PC-9 (cell line): Measurements from ENCODE around the gene ITGA3.

Experiments used
- CTCF ChIP-seq: fragments of 200-600 bp; sonication (generic); conservative IDR thresholded peaks from 2 replicates; pipeline ENCODE4 v1.6.1; 2017; ENCODE audit warnings: mixed run types, antibody characterized with exemption, mild to moderate bottlenecking, moderate library complexity
- EZH2 ChIP-seq: fragments of 200-600 bp; sonication (generic); IDR thresholded peaks from 2 replicates; pipeline ENCODE4 v1.8.0; 2017; ENCODE audit warnings: antibody characterized with exemption, low read depth

- TF ChIP-seq CTCF (no peak), EZH2 (no peak)
Measured at GRCh38 chr17:50035945-50036344, 20.0 kb upstream of the ITGA3 start.
